K562 (cell line): ENCODE data around the gene GFOD1. TPM values are rescaled to one million over a fixed set of nuclear protein-coding genes. Genes with fewer than 3 reads are reported as not detected.

Source experiments
- CBX2 ChIP-seq: fragments of 200-600 bp; sonication (generic); IDR thresholded peaks from one replicate; pipeline ENCODE4 v1.6.1; 2012; ENCODE audit warnings: mild to moderate bottlenecking, low read length, inconsistent platforms; ENCODE audit not compliant: insufficient read depth, poor library complexity, severe bottlenecking
- CREB1 ChIP-seq, 2 experiments: sonication (generic) in 1 of 2; formaldehyde crosslinking in 1 of 2; IDR thresholded peaks; 2 replicates each; pipeline versions ENCODE4 v1.6.1 to v1.8.0; 2012 to 2022; ENCODE audit warnings: inconsistent platforms in 1 of 2, mild to moderate bottlenecking in 1 of 2, missing genetic modification reagents in 1 of 2, moderate library complexity in 1 of 2
- ELF2 ChIP-seq: fragments of 250-450 bp; sonication (Bioruptor Pico); IDR thresholded peaks from 2 replicates; pipeline ENCODE4 v1.5.0; 2021; ENCODE audit warnings: mild to moderate bottlenecking
- ELK3 ChIP-seq: fragments of 450-650 bp; formaldehyde crosslinking; IDR thresholded peaks from 2 replicates; pipeline ENCODE4 v1.4.0; 2020; ENCODE audit warnings: mild to moderate bottlenecking
- ESRRB ChIP-seq: fragments of 250-450 bp; sonication (Bioruptor Pico); IDR thresholded peaks from 2 replicates; pipeline ENCODE4 v1.5.0; 2020; ENCODE audit warnings: mild to moderate bottlenecking, moderate library complexity, borderline replicate concordance
- FOSL1 ChIP-seq: fragments of 200-800 bp; sonication (Bioruptor generic); conservative IDR thresholded peaks from 2 replicates; pipeline ENCODE4 v1.6.1; 2016; ENCODE audit warnings: missing genetic modification characterization, missing compliant biosample characterization
- NCOR1 ChIP-seq: fragments of 450-650 bp; IDR thresholded peaks from 2 replicates; pipeline ENCODE4 v1.6.1; 2016; ENCODE audit warnings: mild to moderate bottlenecking, moderate library complexity
- PHF20 ChIP-seq: fragments of 450-650 bp; IDR thresholded peaks from 2 replicates; pipeline ENCODE4 v1.6.1; 2018; ENCODE audit not compliant: partially characterized antibody
- ZNF3 ChIP-seq: fragments of 250-450 bp; sonication (Bioruptor Pico); IDR thresholded peaks from 2 replicates; pipeline ENCODE4 v1.5.0; 2021; ENCODE audit warnings: mild to moderate bottlenecking, moderate library complexity
- polyA plus RNA-seq, 8 experiments: library from polyadenylated mRNA; depleted of rRNA in 4 of 8; stranded (reverse) in 5 of 8; unstranded in 3 of 8; fragments of >200 nt; fragmentation: Nextera tagmentation in 2 of 8; fragmentation: Illumina TruSeq in 1 of 8; extraction: Ambion mirVana in 2 of 8; extraction: Trizol in 1 of 8; gene quantifications; 2 replicates each; pipeline versions ENCODE4 v1.2.1 to v1.2.3, GENCODE V29; 2011 to 2014; ENCODE audit warnings: inconsistent platforms in 1 of 8, missing spikeins in 1 of 8
- total RNA-seq, 7 experiments: library from RNA; depleted of rRNA in 6 of 7; stranded (reverse); fragments of >200 nt in 6 of 7; fragmentation: Illumina TruSeq in 2 of 7; extraction: Trizol in 2 of 7; gene quantifications; 2 replicates each; pipeline versions ENCODE4 v1.2.1 to v1.2.3, GENCODE V29; 2011 to 2021; ENCODE audit warnings: low replicate concordance in 1 of 7
- TF ChIP-seq, protein P1 (sequence below): fragments of 450-650 bp; IDR thresholded peaks from 2 replicates; pipeline ENCODE4 v1.7.1; 2018; ENCODE audit warnings: mild to moderate bottlenecking, low read depth; ENCODE audit not compliant: partially characterized antibody
- TF ChIP-seq, protein P2 (sequence below), 2 experiments: fragments of 450-650 bp; conservative IDR thresholded peaks; 2 replicates each; pipeline ENCODE4 v1.6.1; 2017; ENCODE audit warnings: mild to moderate bottlenecking in 2 of 2, moderate library complexity in 2 of 2
- TF ChIP-seq, protein P3 (sequence below), 3 experiments: fragments of 200-800 bp in 1 of 3; fragments of 250-450 bp in 1 of 3; fragments of 450-650 bp in 1 of 3; sonication (Bioruptor Pico) in 1 of 3; sonication (Bioruptor generic) in 1 of 3; formaldehyde crosslinking in 1 of 3; IDR thresholded peaks; 2 replicates each; pipeline versions ENCODE4 v1.6.1 to v1.8.0; 2016 to 2022; ENCODE audit warnings: mild to moderate bottlenecking in 2 of 3, missing genetic modification characterization in 2 of 3, missing compliant biosample characterization in 1 of 3, moderate library complexity in 1 of 3

GFOD1 gene
- total and polyA plus RNA-seq, 9 of the 15 experiments (the other 6 are each of a cell fraction or from before 2014, with no cell fraction given) = 3.8 to 12.0 (median 8.2) TPM

DNA sequence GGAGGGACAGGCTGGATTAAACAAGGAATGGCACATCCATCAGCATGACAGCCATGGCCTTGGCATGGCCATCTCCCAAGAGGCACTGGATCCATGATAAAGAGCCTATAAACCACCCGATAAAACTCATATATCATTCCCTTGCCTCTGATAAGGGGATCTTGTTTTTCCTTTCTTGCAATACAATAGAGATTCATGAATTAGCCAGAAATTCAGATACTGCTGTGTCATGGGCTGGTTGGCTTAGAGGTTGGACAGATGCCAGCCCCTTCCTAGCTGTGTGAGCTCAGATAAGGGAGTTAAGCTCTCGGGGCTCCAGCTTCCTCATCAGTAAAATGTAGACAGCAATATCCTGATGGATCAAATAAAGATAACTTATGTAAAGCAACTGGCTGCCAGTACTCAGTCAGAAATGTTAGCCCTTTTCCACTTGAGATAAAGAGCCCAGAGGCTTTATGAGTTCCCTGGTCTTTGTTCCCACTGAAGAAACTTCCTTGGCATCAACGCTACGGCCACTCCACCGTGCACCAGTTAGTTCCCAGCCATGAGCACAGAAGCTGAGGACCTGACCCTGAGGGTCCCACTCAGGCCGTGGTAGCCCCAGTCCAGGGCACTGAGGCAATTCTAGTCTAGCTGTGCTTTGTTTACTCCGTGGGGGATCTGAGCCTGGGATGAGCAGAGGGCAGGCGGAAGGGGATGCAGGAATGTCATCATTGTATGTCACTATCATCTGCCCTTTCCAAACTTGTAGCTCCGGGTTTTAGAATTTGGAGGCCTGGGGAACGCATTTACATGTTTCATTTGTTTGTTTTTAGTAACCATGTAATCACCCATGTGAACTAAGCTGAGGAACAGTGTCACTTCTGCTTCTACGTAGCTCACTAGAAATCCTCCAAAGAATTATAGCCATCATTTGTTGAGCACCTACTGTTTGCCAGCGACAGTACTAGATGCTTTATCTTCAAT is 91.8 kb downstream of the GFOD1 start (continued):
- TF ChIP-seq, protein P1, sequence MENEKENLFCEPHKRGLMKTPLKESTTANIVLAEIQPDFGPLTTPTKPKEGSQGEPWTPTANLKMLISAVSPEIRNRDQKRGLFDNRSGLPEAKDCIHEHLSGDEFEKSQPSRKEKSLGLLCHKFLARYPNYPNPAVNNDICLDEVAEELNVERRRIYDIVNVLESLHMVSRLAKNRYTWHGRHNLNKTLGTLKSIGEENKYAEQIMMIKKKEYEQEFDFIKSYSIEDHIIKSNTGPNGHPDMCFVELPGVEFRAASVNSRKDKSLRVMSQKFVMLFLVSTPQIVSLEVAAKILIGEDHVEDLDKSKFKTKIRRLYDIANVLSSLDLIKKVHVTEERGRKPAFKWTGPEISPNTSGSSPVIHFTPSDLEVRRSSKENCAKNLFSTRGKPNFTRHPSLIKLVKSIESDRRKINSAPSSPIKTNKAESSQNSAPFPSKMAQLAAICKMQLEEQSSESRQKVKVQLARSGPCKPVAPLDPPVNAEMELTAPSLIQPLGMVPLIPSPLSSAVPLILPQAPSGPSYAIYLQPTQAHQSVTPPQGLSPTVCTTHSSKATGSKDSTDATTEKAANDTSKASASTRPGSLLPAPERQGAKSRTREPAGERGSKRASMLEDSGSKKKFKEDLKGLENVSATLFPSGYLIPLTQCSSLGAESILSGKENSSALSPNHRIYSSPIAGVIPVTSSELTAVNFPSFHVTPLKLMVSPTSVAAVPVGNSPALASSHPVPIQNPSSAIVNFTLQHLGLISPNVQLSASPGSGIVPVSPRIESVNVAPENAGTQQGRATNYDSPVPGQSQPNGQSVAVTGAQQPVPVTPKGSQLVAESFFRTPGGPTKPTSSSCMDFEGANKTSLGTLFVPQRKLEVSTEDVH = peak; percentile 52
- TF ChIP-seq, protein P2, sequence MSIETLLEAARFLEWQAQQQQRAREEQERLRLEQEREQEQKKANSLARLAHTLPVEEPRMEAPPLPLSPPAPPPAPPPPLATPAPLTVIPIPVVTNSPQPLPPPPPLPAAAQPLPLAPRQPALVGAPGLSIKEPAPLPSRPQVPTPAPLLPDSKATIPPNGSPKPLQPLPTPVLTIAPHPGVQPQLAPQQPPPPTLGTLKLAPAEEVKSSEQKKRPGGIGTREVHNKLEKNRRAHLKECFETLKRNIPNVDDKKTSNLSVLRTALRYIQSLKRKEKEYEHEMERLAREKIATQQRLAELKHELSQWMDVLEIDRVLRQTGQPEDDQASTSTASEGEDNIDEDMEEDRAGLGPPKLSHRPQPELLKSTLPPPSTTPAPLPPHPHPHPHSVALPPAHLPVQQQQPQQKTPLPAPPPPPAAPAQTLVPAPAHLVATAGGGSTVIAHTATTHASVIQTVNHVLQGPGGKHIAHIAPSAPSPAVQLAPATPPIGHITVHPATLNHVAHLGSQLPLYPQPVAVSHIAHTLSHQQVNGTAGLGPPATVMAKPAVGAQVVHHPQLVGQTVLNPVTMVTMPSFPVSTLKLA (conservative IDR thresholded peaks at IDR 0.05) = peak in 1 of 2 experiments; percentile 51; a peak in 1 of 4 replicates
- TF ChIP-seq FOSL1 (peak; percentile 84), CREB1 (IDR thresholded peaks at IDR 0.05) (peak; percentile 22; the same call in 1 of the 2 replicates), CREB1 (CRISPR knock-in tag; IDR thresholded peaks at IDR 0.05) (no peak), NCOR1 (peak; percentile 96), ELF2 (no peak), ELK3 (CRISPR knock-in tag) (no peak), PHF20 (no peak), CBX2 (no peak), ESRRB (CRISPR knock-in tag) (no peak), ZNF3 (CRISPR knock-in tag) (no peak)
- TF ChIP-seq, protein P3, sequence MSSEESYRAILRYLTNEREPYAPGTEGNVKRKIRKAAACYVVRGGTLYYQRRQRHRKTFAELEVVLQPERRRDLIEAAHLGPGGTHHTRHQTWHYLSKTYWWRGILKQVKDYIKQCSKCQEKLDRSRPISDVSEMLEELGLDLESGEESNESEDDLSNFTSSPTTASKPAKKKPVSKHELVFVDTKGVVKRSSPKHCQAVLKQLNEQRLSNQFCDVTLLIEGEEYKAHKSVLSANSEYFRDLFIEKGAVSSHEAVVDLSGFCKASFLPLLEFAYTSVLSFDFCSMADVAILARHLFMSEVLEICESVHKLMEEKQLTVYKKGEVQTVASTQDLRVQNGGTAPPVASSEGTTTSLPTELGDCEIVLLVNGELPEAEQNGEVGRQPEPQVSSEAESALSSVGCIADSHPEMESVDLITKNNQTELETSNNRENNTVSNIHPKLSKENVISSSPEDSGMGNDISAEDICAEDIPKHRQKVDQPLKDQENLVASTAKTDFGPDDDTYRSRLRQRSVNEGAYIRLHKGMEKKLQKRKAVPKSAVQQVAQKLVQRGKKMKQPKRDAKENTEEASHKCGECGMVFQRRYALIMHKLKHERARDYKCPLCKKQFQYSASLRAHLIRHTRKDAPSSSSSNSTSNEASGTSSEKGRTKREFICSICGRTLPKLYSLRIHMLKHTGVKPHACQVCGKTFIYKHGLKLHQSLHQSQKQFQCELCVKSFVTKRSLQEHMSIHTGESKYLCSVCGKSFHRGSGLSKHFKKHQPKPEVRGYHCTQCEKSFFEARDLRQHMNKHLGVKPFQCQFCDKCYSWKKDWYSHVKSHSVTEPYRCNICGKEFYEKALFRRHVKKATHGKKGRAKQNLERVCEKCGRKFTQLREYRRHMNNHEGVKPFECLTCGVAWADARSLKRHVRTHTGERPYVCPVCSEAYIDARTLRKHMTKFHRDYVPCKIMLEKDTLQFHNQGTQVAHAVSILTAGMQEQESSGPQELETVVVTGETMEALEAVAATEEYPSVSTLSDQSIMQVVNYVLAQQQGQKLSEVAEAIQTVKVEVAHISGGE (CRISPR knock-in tag; IDR thresholded peaks at IDR 0.05) = peak in 1 of 3 experiments; percentile 70; a peak in 2 of 6 replicates
- TF ChIP-seq, all 486 proteins: peak for 149
